ENCODE data around the gene TNFRSF19. TPM values are rescaled to one million over a fixed set of nuclear protein-coding genes. Genes with fewer than 3 reads are reported as not detected.

TNFRSF19 gene
- total and polyA plus RNA-seq, 3 donors from 2014 or later = 5.7 to 8.4 (median 6.2) TPM

- WGBS, 2 donors = 62 to 74% methylated on average over 1 of the region's 1 CpG
- Histone ChIP-seq H3K9me3 (no peaks in the 10 kb centered on the region), H3K4me3 (no peak overlapping the region), H3K36me3 (ENCODE audit: low read depth, missing control alignments) (no peaks in the 10 kb centered on the region), H3K4me1 (peaks cover 5% of the 10 kb centered on the region), H3K27me3 (no peaks in the 10 kb centered on the region), H3K27ac (no peak overlapping the region)
- intact Hi-C loops (cut with DNase I; ENCODE audit: low total_unique reads) = loop anchor here (10.0 kb wide), 1 partner anchor 108 kb away; no protein-coding TSS in a partner anchor
- TF ChIP-seq CTCF (IDR thresholded peaks at IDR 0.05) = no peak
- TF ChIP-seq POLR2A (IDR thresholded peaks at IDR 0.05) = no peak
- no peak for DNase-seq
These were observed 2.6 kb downstream of the TNFRSF19 start for GRCh38 chr13:23572836-23573235.

GRCh38 chr13:23574421-23575145, 4.4 kb downstream of the TNFRSF19 start:
- no peak for DNase-seq
- TF ChIP-seq CTCF (IDR thresholded peaks at IDR 0.05) (no peak), POLR2A (IDR thresholded peaks at IDR 0.05) (no peak)
- Histone ChIP-seq H3K9me3 (no peaks in the 10 kb centered on the region), H3K27ac (no peak overlapping the region), H3K4me3 (no peak overlapping the region), H3K27me3 (no peaks in the 10 kb centered on the region), H3K36me3 (ENCODE audit: low read depth, missing control alignments) (no peaks in the 10 kb centered on the region), H3K4me1 (peaks cover 5% of the 10 kb centered on the region)
- intact Hi-C loops (cut with DNase I; ENCODE audit: low total_unique reads) = loop anchor here (10.0 kb wide), 1 partner anchor 110 kb away; no protein-coding TSS in a partner anchor
- WGBS, 2 donors = 75 to 83% methylated on average over 2 to 3 of the region's 3 CpGs

- Histone ChIP-seq H3K27me3 (no peaks in the 10 kb centered on the region), H3K4me1 (no peaks in the 10 kb centered on the region), H3K4me3 (no peak overlapping the region), H3K9me3 (no peaks in the 10 kb centered on the region), H3K27ac (no peak overlapping the region), H3K36me3 (ENCODE audit: low read depth, missing control alignments) (no peaks in the 10 kb centered on the region)
- TF ChIP-seq CTCF (IDR thresholded peaks at IDR 0.05) = no peak
- TF ChIP-seq POLR2A (IDR thresholded peaks at IDR 0.05) = no peak
- DNase-seq = no peak
- 85 to 90% methylated on average over 1 of the region's 1 CpG for WGBS, 2 donors
- intact Hi-C loops (cut with DNase I; ENCODE audit: low total_unique reads) = loop anchor here (10.0 kb wide), 1 partner anchor 111 kb away; no protein-coding TSS in a partner anchor
These were observed 5.4 kb downstream of the TNFRSF19 start for GRCh38 chr13:23575632-23576031.

- WGBS, 2 donors = 5 to 6% methylated on average over 29 to 35 of the region's 42 CpGs
- Histone ChIP-seq H3K4me1 (no peaks in the 10 kb centered on the region), H3K4me3 (peak overlapping the region; percentile 89 to 96), H3K27me3 (no peaks in the 10 kb centered on the region), H3K27ac (peak overlapping the region; percentile 87 to 88), H3K9me3 (no peaks in the 10 kb centered on the region), H3K36me3 (ENCODE audit: low read depth, missing control alignments) (no peaks in the 10 kb centered on the region)
- DNase-seq = peak; percentile 78
- intact Hi-C loops (cut with DNase I; ENCODE audit: low total_unique reads) = loop anchor here (10.0 kb wide), 1 partner anchor 114 kb away; no protein-coding TSS in a partner anchor
- TF ChIP-seq CTCF (IDR thresholded peaks at IDR 0.05) = peak; percentile 43 to 63 (median 54)
- no peak for TF ChIP-seq POLR2A (IDR thresholded peaks at IDR 0.05)
These were observed 8.3 kb downstream of the TNFRSF19 start for GRCh38 chr13:23578411-23579071.

Data from testis (tissue), 3 donors.